GM12878 (cell line): ENCODE data around the gene MXRA8. TPM values are rescaled to one million over a fixed set of nuclear protein-coding genes. Genes with fewer than 3 reads are reported as not detected.

Source experiments
- ATAC-seq: fragments of 200-7000 bp; cut with Tn5 transposase; 3 replicates; pipeline ENCODE4 v1.9.1; 2020; ENCODE audit warnings: mild to moderate bottlenecking, moderate library complexity
- BruUV-seq: library from RNA; stranded (reverse); fragments of 400-500 nt; replicated peaks from 2 replicates; lab custom pipeline; 2021; lab: Mats Ljungman, UMichigan
- CTCF ChIA-PET: fragments of 300-600 bp; sonication (Branson Sonifier 250); formaldehyde crosslinking; extraction: SDS; loops from one replicate; lab custom pipeline; 2021; ENCODE audit warnings: inconsistent platforms; lab: Yijun Ruan, JAX
- POLR2A ChIA-PET: fragments of 350-600 bp; formaldehyde crosslinking; extraction: SDS; loops from one replicate; lab custom pipeline; 2021; ENCODE audit warnings: inconsistent platforms; lab: Charles Lee
- RAD21 ChIA-PET: fragments of 300-600 bp; sonication (Branson Sonifier 250); formaldehyde crosslinking; loops from one replicate; lab custom pipeline; 2023; ENCODE audit warnings: antibody characterized with exemption; ENCODE audit not compliant: unreplicated experiment; lab: Charles Lee
- SMC1A ChIA-PET: fragments of 300-600 bp; sonication (Branson Sonifier 250); formaldehyde crosslinking; loops from one replicate; lab custom pipeline; 2023; ENCODE audit not compliant: unreplicated experiment, uncharacterized antibody; lab: Charles Lee
- DNase-seq: peaks from one replicate; pipeline ENCODE4 v3.0.0-alpha.2; 2011; ENCODE audit warnings: low read depth, low spot score
- FAIRE-seq: peaks from 3 replicates; lab custom pipeline; 2011; peaks lifted over from hg19 to GRCh38; lab: Jason Lieb, UNC
- H2AFZ ChIP-seq: 2 replicates; pipeline ENCODE4 v1.6.0; 2011; ENCODE audit warnings: low read depth, low read length, control low read depth; ENCODE audit not compliant: control insufficient read depth
- H3K27ac ChIP-seq: 2 replicates; pipeline ENCODE4 v1.5.1; 2011; ENCODE audit warnings: control low read depth; ENCODE audit not compliant: control insufficient read depth, insufficient read depth
- H3K27me3 ChIP-seq, 2 experiments: replicated peaks in 1 of 2; 2 replicates each; pipeline versions ENCODE4 v1.6.0 to v1.6.1; 2011; ENCODE audit warnings: low read length in 1 of 2; ENCODE audit not compliant: control insufficient read depth in 2 of 2, insufficient read depth in 2 of 2
- H3K36me3 ChIP-seq, 2 experiments: 2 replicates each; pipeline ENCODE4 v1.5.1; 2011; ENCODE audit warnings: low read length in 1 of 2; ENCODE audit not compliant: control insufficient read depth in 2 of 2, insufficient read depth in 2 of 2
- H3K4me1 ChIP-seq: 2 replicates; pipeline ENCODE4 v1.6.1; 2011; ENCODE audit warnings: mild to moderate bottlenecking, low read length, moderate library complexity, mixed read lengths; ENCODE audit not compliant: control insufficient read depth, insufficient read depth
- H3K4me2 ChIP-seq: 2 replicates; pipeline ENCODE4 v1.6.0; 2011; ENCODE audit warnings: control low read depth; ENCODE audit not compliant: control insufficient read depth, insufficient read depth
- H3K4me3 ChIP-seq: fragments of 200-600 bp; sonication (generic); 2 replicates; pipeline ENCODE4 v1.5.1; 2016
- H3K79me2 ChIP-seq: 2 replicates; pipeline ENCODE4 v1.6.0; 2011; ENCODE audit warnings: low read length; ENCODE audit not compliant: control insufficient read depth, insufficient read depth
- H3K9ac ChIP-seq: 2 replicates; pipeline ENCODE4 v1.8.0; 2011; ENCODE audit warnings: low read length, control low read depth, mixed read lengths; ENCODE audit not compliant: control insufficient read depth, insufficient read depth
- H3K9me3 ChIP-seq: replicated peaks from 3 replicates; pipeline ENCODE4 v1.5.1; 2011; ENCODE audit warnings: mild to moderate bottlenecking, low read length; ENCODE audit not compliant: control insufficient read depth, insufficient read depth
- H4K20me1 ChIP-seq: 2 replicates; pipeline ENCODE4 v1.6.0; 2011; ENCODE audit not compliant: control insufficient read depth, insufficient read depth
- EGR1 ChIP-seq, 2 experiments: IDR thresholded peaks; 1 replicate in 1 of 2; 2 replicates in 1 of 2; pipeline ENCODE4 v1.6.1; 2011 to 2012; ENCODE audit warnings: low read depth in 2 of 2, low read length in 2 of 2, borderline replicate concordance in 1 of 2, mild to moderate bottlenecking in 1 of 2, moderate library complexity in 1 of 2
- HDAC6 ChIP-seq: fragments of 200-600 bp; sonication (generic); IDR thresholded peaks from one replicate; pipeline ENCODE4 v1.8.0; 2017; ENCODE audit warnings: antibody characterized with exemption; ENCODE audit not compliant: unreplicated experiment
- NFIC ChIP-seq: IDR thresholded peaks from 2 replicates; pipeline ENCODE4 v1.6.1; 2012; ENCODE audit warnings: low read depth, mild to moderate bottlenecking, inconsistent platforms, low read length, moderate library complexity
- POLR2A ChIP-seq: IDR thresholded peaks from 2 replicates; pipeline ENCODE4 v1.6.1; 2011; ENCODE audit warnings: low read depth, mild to moderate bottlenecking, low read length
- SREBF2 ChIP-seq: IDR thresholded peaks from 2 replicates; pipeline ENCODE4 v1.6.1; 2012; ENCODE audit warnings: mild to moderate bottlenecking, low read length
- TCF7 ChIP-seq: IDR thresholded peaks from 2 replicates; pipeline ENCODE4 v1.6.1; 2014; ENCODE audit warnings: antibody characterized with exemption, borderline replicate concordance
- WGBS: methylation state at CpG from one replicate; pipeline ENCODE4 v1.1.6; 2016; ENCODE audit warnings: low lambda C conversion rate; ENCODE audit not compliant: insufficient replicate concordance, insufficient coverage; ENCODE audit errors: missing lambda C conversion rate; 5-methylcytosine and 5-hydroxymethylcytosine counted together
- in situ Hi-C: fragments of 300-500 bp; cut with MboI; formaldehyde crosslinking; loops from 9 replicates; pipeline ENCODE4 v1.14.3; 2018; ENCODE audit warnings: mixed read lengths
- intact Hi-C: fragments of 100-400 bp; cut with micrococcal nuclease; formaldehyde crosslinking; loops from one replicate; pipeline ENCODE4 v1.14.2; 2022; ENCODE audit not compliant: unreplicated experiment
- polyA plus RNA-seq, 11 experiments: library from polyadenylated mRNA; depleted of rRNA in 4 of 11; unstranded in 6 of 11; stranded (reverse) in 5 of 11; fragments of >200 nt; fragmentation: Nextera tagmentation in 4 of 11; fragmentation: Illumina TruSeq in 1 of 11; extraction: Ambion mirVana in 4 of 11; extraction: Trizol in 1 of 11; gene quantifications; 1 replicate in 1 of 11; 2 replicates in 10 of 11; pipeline versions ENCODE4 v1.2.1 to v1.2.3, GENCODE V29; 2011 to 2016; ENCODE audit warnings: inconsistent platforms in 2 of 11, missing spikeins in 2 of 11, low read depth in 1 of 11
- total RNA-seq, 4 experiments: library from RNA; depleted of rRNA in 3 of 4; stranded (reverse); fragments of >200 nt in 3 of 4; fragmentation: Illumina TruSeq in 1 of 4; extraction: Trizol in 1 of 4; gene quantifications; 2 replicates each; pipeline versions ENCODE4 v1.2.1 to v1.2.3, GENCODE V29; 2013 to 2021

MXRA8 gene
- total and polyA plus RNA-seq, 10 of the 15 experiments (the other 5 are each of a cell fraction or from before 2014, with no cell fraction given) = 0.11 to 0.54 (median 0.21) TPM; not detected in 6

- TF ChIP-seq SREBF2 (no peak), HDAC6 (no peak), NFIC (no peak)
- TF ChIP-seq, all 136 proteins: peak for 7
Observed at GRCh38 chr1:1402072-1402900, 43.9 kb upstream of the MXRA8 start (continued).

GRCh38 chr1:1401457-1402010 lies 43.2 kb upstream of the MXRA8 start:
- 82% methylated on average over 7 of the region's 7 CpGs for WGBS
- Histone ChIP-seq H3K27ac (no peak overlapping the region), H3K9ac (no peak overlapping the region), H3K36me3 (peaks cover 14 to 31% of the 10 kb centered on the region in 2 experiments), H3K27me3 (no peaks in the 10 kb centered on the region), H3K79me2 (peaks cover 70% of the 10 kb centered on the region), H3K4me1 (peaks cover 34% of the 10 kb centered on the region), H3K9me3 (no peaks in the 10 kb centered on the region)
- BruUV-seq = no TSS peak
- no peak for FAIRE-seq
- ATAC-seq = no peak
- ChIA-PET RAD21 (interaction anchor here (1.0 kb wide), 1 partner anchor 36 kb away, joined by 3 read pairs; no protein-coding TSS in a partner anchor), POLR2A (interaction anchor here (1.2 kb wide), 1 partner anchor 40 kb away, joined by 4 read pairs; no protein-coding TSS in a partner anchor), SMC1A (no interaction called here)
- no peak for DNase-seq
- TF ChIP-seq POLR2A (peak; percentile 18), TCF7 (no peak), EGR1 (IDR thresholded peaks at IDR 0.05; ENCODE audit: borderline replicate concordance in 1 of 2, low read depth in 2 of 2, low read length in 2 of 2) (0 out of 3 replicates have a peak, but pooled peaks of 1 of the 2 experiments have one; percentile 3)
- TF ChIP-seq, all 136 proteins: peak for 2
- CTCF ChIA-PET = interaction anchor here (0.7 to 1.7 kb wide), 4 partner anchors 10 to 103 kb away, joined by 3 to 15 read pairs (median 5); no protein-coding TSS in a partner anchor
- intact Hi-C loops (no loop called here), in situ Hi-C loops (loop anchor here (5.0 kb wide), 1 partner anchor 106 kb away; no protein-coding TSS in a partner anchor)
- Histone ChIP-seq H3K4me2 (peak overlapping the region; percentile 73), H4K20me1 (no peaks in the 10 kb centered on the region; the same call in 1 of the 2 replicates), H2AFZ (no peak overlapping the region), H3K4me3 (peak overlapping the region; percentile 77; the same call in 1 of the 2 replicates)
